Measurements from ENCODE around the gene SH2D6. TPM values are rescaled to one million over a fixed set of nuclear protein-coding genes. Genes with fewer than 3 reads are reported as not detected.

The SH2D6 gene
- total RNA-seq = not detected in 2 replicates

DNA sequence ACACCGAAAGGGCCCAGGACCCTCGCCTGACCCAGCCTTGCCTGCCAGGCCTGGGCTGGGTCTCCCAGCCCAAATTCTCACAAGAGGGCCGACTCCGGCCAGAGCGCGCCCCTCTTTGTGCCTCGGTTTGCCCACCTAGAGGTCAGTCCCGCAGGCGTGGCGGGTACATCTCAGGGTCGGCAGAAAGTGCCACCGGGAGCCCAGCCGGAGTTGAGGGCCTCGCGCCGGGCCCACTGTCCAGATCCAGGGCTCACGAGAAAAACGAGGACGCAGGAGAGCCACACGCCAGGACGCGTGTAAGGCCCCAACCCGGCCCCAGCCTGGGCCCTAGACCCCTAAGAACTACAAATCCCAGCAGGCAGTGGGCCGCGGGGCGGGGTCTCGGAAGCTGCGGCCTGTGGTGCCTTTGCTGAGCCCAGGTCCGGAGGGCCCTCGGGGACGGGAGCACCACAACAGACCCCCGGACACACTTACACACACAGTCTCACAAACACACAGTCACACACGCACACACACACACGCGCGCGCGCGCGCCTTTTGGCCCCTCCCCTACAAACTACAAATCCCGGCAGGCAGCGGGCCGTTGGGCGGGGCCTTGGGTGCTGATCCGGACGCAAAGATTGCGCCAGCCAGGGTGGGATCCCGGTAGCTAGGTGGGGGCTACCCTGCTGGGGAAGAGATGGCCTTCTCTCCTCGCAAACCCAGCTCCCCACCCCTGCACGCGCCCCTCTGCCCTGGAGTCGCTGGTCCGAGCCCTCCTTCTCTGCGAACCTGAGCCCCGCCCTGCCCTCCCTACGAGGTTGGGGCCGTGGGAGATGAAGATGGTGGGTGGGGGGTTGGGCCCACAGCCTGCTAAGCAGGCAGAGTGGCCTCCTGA lies at the start of gene SH2D6:
TSS of gene SH2D6 (plus strand) at position 583 of the 877 bp plus-strand sequence. CDS start 10,752 bp downstream, outside the sequence.

DNA sequence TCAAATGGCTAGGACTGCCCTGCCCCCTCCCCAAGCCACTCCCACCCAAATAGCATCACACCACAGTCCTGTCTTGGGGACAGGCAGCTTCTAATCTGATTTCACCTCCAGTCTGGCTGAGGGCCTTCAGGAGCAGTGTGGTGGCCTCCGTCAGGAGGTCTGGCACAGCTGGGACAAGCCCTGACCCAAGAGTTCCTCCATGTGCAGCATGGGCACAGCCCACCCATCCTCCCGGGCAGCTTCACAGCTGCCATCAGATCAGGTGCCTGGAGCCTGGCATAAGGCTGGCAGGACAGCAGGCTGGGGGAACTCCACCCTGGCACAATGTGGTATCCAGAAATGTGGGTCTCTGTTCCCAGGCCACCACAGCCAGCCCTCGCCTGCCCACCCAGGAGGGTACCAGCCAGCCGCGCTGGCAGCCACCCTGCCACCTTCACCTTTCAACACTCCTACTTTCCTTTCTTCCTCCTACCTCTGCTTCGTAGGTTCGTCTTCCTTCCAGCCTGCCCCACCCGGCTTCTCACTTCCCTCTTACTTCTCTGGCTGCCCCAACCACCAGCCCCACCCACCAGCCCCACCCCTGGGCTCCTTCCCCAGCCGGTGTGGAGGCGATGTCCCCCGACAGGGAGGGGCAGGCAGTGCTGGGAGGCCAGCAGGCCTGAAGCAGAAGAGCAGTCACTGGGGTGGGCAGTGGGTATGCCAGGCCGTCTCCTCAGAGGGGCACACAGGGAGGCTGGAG lies 8.5 kb upstream of the SH2D6 start, which contains the start of gene CAPG:
TSS of gene CAPG (minus strand) at position 522 of the 739 bp plus-strand sequence. CDS start 8,221 bp downstream, outside the sequence.

Other genes starting within 250 kb of the SH2D6 start
- gene TGOLN2, start 90.7 kb upstream of the SH2D6 start, total RNA-seq = 34.7 and 61.4 TPM in 2 replicates
- 104 and 108 TPM in 2 replicates for gene RETSAT, start 64.2 kb upstream of the SH2D6 start, total RNA-seq
- gene ELMOD3, start 63.9 kb upstream of the SH2D6 start, total RNA-seq = 7.7 and 15.6 TPM in 2 replicates
- 625 and 657 TPM in 2 replicates for gene CAPG, start 8.3 kb upstream of the SH2D6 start, total RNA-seq
- gene MAT2A, start 120.5 kb downstream of the SH2D6 start, total RNA-seq = 49.4 and 75.9 TPM in 2 replicates
- gene GGCX, start 142.8 kb downstream of the SH2D6 start, total RNA-seq = 27.3 and 35.4 TPM in 2 replicates
- gene VAMP8, start 158.9 kb downstream of the SH2D6 start, total RNA-seq = 36.2 and 42.2 TPM in 2 replicates
- gene VAMP5, start 165.7 kb downstream of the SH2D6 start, total RNA-seq = 4.1 TPM in 1 of 2 replicates, not detected in the other
- 221 and 249 TPM in 2 replicates for gene RNF181, start 177.0 kb downstream of the SH2D6 start, total RNA-seq
- gene TMEM150A, start 184.0 kb downstream of the SH2D6 start, total RNA-seq = 10.7 and 12.8 TPM in 2 replicates
- gene C2orf68, start 193.4 kb downstream of the SH2D6 start, total RNA-seq = 16.0 and 20.0 TPM in 2 replicates
- 32.8 and 36.4 TPM in 2 replicates for gene USP39, start 197.5 kb downstream of the SH2D6 start, total RNA-seq
- not detected in 2 replicates for gene SFTPB, start 249.5 kb downstream of the SH2D6 start, total RNA-seq

Measured in tracheal epithelial cell (primary cell).